Mesenchymal stem cell (in vitro differentiated cells and primary cell): ENCODE results near the gene SERTAD4.

Experiments
- DNase-seq: peaks from one replicate; pipeline ENCODE4 v3.0.0-alpha.2; 2013
- H2AFZ ChIP-seq: one replicate; pipeline ENCODE4 v1.6.1; 2013; ENCODE audit warnings: low read depth, mild to moderate bottlenecking, control low read depth, inconsistent platforms, low read length, moderate library complexity
- H2AK5ac ChIP-seq: 2 replicates; pipeline ENCODE4 v1.6.1; 2013; ENCODE audit warnings: low read length, moderate library complexity, mild to moderate bottlenecking, inconsistent platforms; ENCODE audit not compliant: severe bottlenecking
- H2BK120ac ChIP-seq: one replicate; pipeline ENCODE4 v1.6.1; 2013; ENCODE audit warnings: low read depth, mild to moderate bottlenecking, inconsistent platforms, low read length, moderate library complexity
- H2BK12ac ChIP-seq, 2 experiments: one replicate each; pipeline ENCODE4 v1.6.1; 2013; ENCODE audit warnings: inconsistent platforms in 2 of 2, low read length in 2 of 2, mild to moderate bottlenecking in 2 of 2, moderate library complexity in 2 of 2, control low read depth in 1 of 2
- H2BK15ac ChIP-seq: one replicate; pipeline ENCODE4 v1.6.1; 2013; ENCODE audit warnings: mild to moderate bottlenecking, low read depth, inconsistent platforms; ENCODE audit not compliant: poor library complexity, severe bottlenecking
- H2BK5ac ChIP-seq: 2 replicates; pipeline ENCODE4 v1.6.1; 2013; ENCODE audit warnings: low read depth, mild to moderate bottlenecking, low read length, control low read depth, inconsistent platforms; ENCODE audit not compliant: poor library complexity, severe bottlenecking
- H3K14ac ChIP-seq, 2 experiments: one replicate each; pipeline ENCODE4 v1.6.1; 2013; ENCODE audit warnings: inconsistent platforms in 2 of 2, low read length in 2 of 2, control low read depth in 1 of 2, mild to moderate bottlenecking in 1 of 2, moderate library complexity in 1 of 2
- H3K18ac ChIP-seq, 2 experiments: one replicate each; pipeline ENCODE4 v1.6.1; 2013; ENCODE audit warnings: inconsistent platforms in 2 of 2, low read length in 2 of 2, control low read depth in 1 of 2, low read depth in 1 of 2, mild to moderate bottlenecking in 1 of 2
- H3K23ac ChIP-seq, 2 experiments: one replicate each; pipeline ENCODE4 v1.6.1; 2013; ENCODE audit warnings: inconsistent platforms in 2 of 2, low read length in 2 of 2, mild to moderate bottlenecking in 2 of 2, moderate library complexity in 2 of 2, control low read depth in 1 of 2
- H3K27ac ChIP-seq: 2 replicates; pipeline ENCODE4 v1.5.1; 2013; ENCODE audit warnings: mild to moderate bottlenecking, moderate library complexity, low read length, control low read depth, inconsistent platforms; ENCODE audit not compliant: poor library complexity, severe bottlenecking
- H3K27me3 ChIP-seq, 2 experiments: 2 replicates each; pipeline versions ENCODE4 v1.6.1 to v1.7.0; 2013; ENCODE audit warnings: low read length in 2 of 2, mild to moderate bottlenecking in 2 of 2, moderate library complexity in 2 of 2, control low read depth in 1 of 2, inconsistent platforms in 1 of 2; ENCODE audit not compliant: control insufficient read depth in 1 of 2, insufficient read depth in 1 of 2
- H3K36me3 ChIP-seq, 2 experiments: 2 replicates each; pipeline versions ENCODE4 v1.6.1 to v1.7.0; 2013; ENCODE audit warnings: low read length in 2 of 2, control low read depth in 1 of 2, inconsistent platforms in 1 of 2, low read depth in 1 of 2, mild to moderate bottlenecking in 1 of 2; ENCODE audit not compliant: insufficient read depth in 2 of 2, control insufficient read depth in 1 of 2
- H3K4ac ChIP-seq, 2 experiments: one replicate each; pipeline ENCODE4 v1.6.1; 2013; ENCODE audit warnings: inconsistent platforms in 2 of 2, low read length in 2 of 2, mild to moderate bottlenecking in 2 of 2, moderate library complexity in 2 of 2, control low read depth in 1 of 2, low read depth in 1 of 2
- H3K4me1 ChIP-seq: 2 replicates; pipeline ENCODE4 v1.6.1; 2013; ENCODE audit warnings: low read depth, low read length, control low read depth; ENCODE audit not compliant: control insufficient read depth, insufficient read depth
- H3K4me2 ChIP-seq: 2 replicates; pipeline ENCODE4 v1.6.1; 2013; ENCODE audit warnings: low read length, mild to moderate bottlenecking, inconsistent platforms; ENCODE audit not compliant: poor library complexity, severe bottlenecking
- H3K4me3 ChIP-seq, 2 experiments: 2 replicates each; pipeline versions ENCODE4 v1.5.1 to v1.7.0; 2013; ENCODE audit warnings: low read length in 2 of 2, mild to moderate bottlenecking in 2 of 2, control low read depth in 1 of 2, low read depth in 1 of 2; ENCODE audit not compliant: insufficient read depth in 1 of 2
- H3K79me1 ChIP-seq: replicated peaks from 2 replicates; pipeline ENCODE4 v1.6.1; 2013; ENCODE audit warnings: mild to moderate bottlenecking, control low read depth, low read length, inconsistent platforms; ENCODE audit not compliant: poor library complexity, severe bottlenecking
- H3K9ac ChIP-seq: 2 replicates; pipeline ENCODE4 v1.7.0; 2013; ENCODE audit warnings: mild to moderate bottlenecking, low read length, moderate library complexity
- H3K9me3 ChIP-seq: 2 replicates; pipeline ENCODE4 v1.7.0; 2013; ENCODE audit warnings: mild to moderate bottlenecking, low read length; ENCODE audit not compliant: control insufficient read depth
- H4K8ac ChIP-seq: one replicate; pipeline ENCODE4 v1.6.1; 2013; ENCODE audit warnings: inconsistent platforms, mild to moderate bottlenecking, low read length, moderate library complexity
- H4K91ac ChIP-seq: one replicate; pipeline ENCODE4 v1.6.1; 2013; ENCODE audit warnings: mild to moderate bottlenecking, low read length, inconsistent platforms
- WGBS: methylation state at CpG from one replicate; pipeline ENCODE4 v1.1.7; 2013; ENCODE audit warnings: mixed read lengths; 5-methylcytosine and 5-hydroxymethylcytosine counted together

Gene SERTAD4

GRCh38 chr1:210201681-210202080 is 30.9 kb upstream of the SERTAD4 start:
- Histone ChIP-seq H3K9me3 (peaks cover 12% of the 10 kb centered on the region), H2BK5ac (no peak overlapping the region), H4K91ac (no peak overlapping the region), H3K4ac (no peak overlapping the region), H3K4me3 (no peak overlapping the region), H3K18ac (no peak overlapping the region), H2BK15ac (no peak overlapping the region), H3K27me3 (peaks cover 0 to 11% of the 10 kb centered on the region in 2 experiments), H4K8ac (no peak overlapping the region), H3K36me3 (no peaks in the 10 kb centered on the region), H2BK120ac (no peak overlapping the region), H3K4me2 (no peak overlapping the region), H3K9ac (no peak overlapping the region), H3K79me1 (no peaks in the 10 kb centered on the region), H2AK5ac (no peak overlapping the region), H3K23ac (no peak overlapping the region), H2BK12ac (no peak overlapping the region), H3K27ac (no peak overlapping the region), H3K14ac (no peak overlapping the region), H2AFZ (no peak overlapping the region), H3K4me1 (peaks cover 1% of the 10 kb centered on the region)
- 87% methylated on average over 1 of the region's 3 CpGs for WGBS
- DNase-seq: no peak

GRCh38 chr1:210207597-210208450 is 24.8 kb upstream of the SERTAD4 start:
- Histone ChIP-seq H2AK5ac (no peak overlapping the region), H3K9ac (no peak overlapping the region), H3K27ac (no peak overlapping the region), H3K27me3 (no peaks in the 10 kb centered on the region), H3K14ac (no peak overlapping the region), H2BK5ac (no peak overlapping the region), H4K91ac (no peak overlapping the region), H2BK12ac (no peak overlapping the region), H3K36me3 (no peaks in the 10 kb centered on the region), H3K4me3 (no peak overlapping the region), H3K23ac (no peak overlapping the region), H4K8ac (no peak overlapping the region), H3K79me1 (no peaks in the 10 kb centered on the region), H3K4me2 (no peak overlapping the region), H2BK15ac (no peak overlapping the region), H3K4ac (no peak overlapping the region), H3K4me1 (no peaks in the 10 kb centered on the region), H2BK120ac (no peak overlapping the region), H2AFZ (no peak overlapping the region), H3K9me3 (no peaks in the 10 kb centered on the region), H3K18ac (no peak overlapping the region)
- WGBS: 98% methylated on average over 1 of the region's 2 CpGs
- no peak for DNase-seq

GRCh38 chr1:210213335-210213734 is 19.3 kb upstream of the SERTAD4 start:
- Histone ChIP-seq H2BK5ac (no peak overlapping the region), H2BK120ac (no peak overlapping the region), H4K91ac (no peak overlapping the region), H3K27me3 (peaks cover 0 to 4% of the 10 kb centered on the region in 2 experiments), H2AFZ (peak overlapping the region; percentile 14), H3K14ac (no peak overlapping the region), H3K36me3 (no peaks in the 10 kb centered on the region), H3K27ac (no peak overlapping the region), H3K23ac (no peak overlapping the region), H3K18ac (no peak overlapping the region), H2AK5ac (no peak overlapping the region), H3K79me1 (no peaks in the 10 kb centered on the region), H4K8ac (no peak overlapping the region), H3K9ac (no peak overlapping the region), H3K9me3 (no peaks in the 10 kb centered on the region), H3K4me2 (no peak overlapping the region), H3K4me1 (no peaks in the 10 kb centered on the region), H3K4me3 (no peak overlapping the region), H3K4ac (no peak overlapping the region), H2BK12ac (no peak overlapping the region), H2BK15ac (no peak overlapping the region)
- DNase-seq: no peak
- WGBS: 96% methylated on average over 6 of the region's 8 CpGs

- H3K9me3 ChIP-seq: no peaks in the 10 kb centered on the region
- no peaks in the 10 kb centered on the region for H3K36me3 ChIP-seq
- no peak overlapping the region for H2AFZ ChIP-seq
- no peak overlapping the region for H3K4me3 ChIP-seq
- H3K4ac ChIP-seq: no peak overlapping the region
- H2BK15ac ChIP-seq: no peak overlapping the region
- WGBS: 92% methylated on average over 3 of the region's 4 CpGs
- no peak overlapping the region for H3K9ac ChIP-seq
- H3K4me1 ChIP-seq: no peaks in the 10 kb centered on the region
- H3K79me1 ChIP-seq: no peaks in the 10 kb centered on the region
- H4K8ac ChIP-seq: no peak overlapping the region
- no peak overlapping the region for H3K14ac ChIP-seq
- no peak overlapping the region for H3K23ac ChIP-seq
- H2BK120ac ChIP-seq: no peak overlapping the region
- H2BK12ac ChIP-seq: no peak overlapping the region
- H2AK5ac ChIP-seq: no peak overlapping the region
- DNase-seq: no peak
- H3K4me2 ChIP-seq: no peak overlapping the region
- H3K27ac ChIP-seq: no peak overlapping the region
- no peak overlapping the region for H4K91ac ChIP-seq
- no peak overlapping the region for H3K18ac ChIP-seq
- H3K27me3 ChIP-seq: peaks cover 0 to 4% of the 10 kb centered on the region in 2 experiments
- no peak overlapping the region for H2BK5ac ChIP-seq
These were observed 17.8 kb upstream of the SERTAD4 start for GRCh38 chr1:210214573-210215409.
